GM19467 (cell line): Measurements from ENCODE around the gene FAM120A.
"Not testable (repeated sequence)": the region's sequence is repeated elsewhere in the genome, so short reads cannot be mapped to it uniquely, and the experiment has no call there.

Experiments
- ATAC-seq: cut with Tn5 transposase; IDR thresholded peaks from one replicate; pipeline ENCODE4 v1.9.1; 2021; ENCODE audit warnings: mild to moderate bottlenecking, moderate library complexity; ENCODE audit not compliant: unreplicated experiment

The FAM120A gene, protein sequence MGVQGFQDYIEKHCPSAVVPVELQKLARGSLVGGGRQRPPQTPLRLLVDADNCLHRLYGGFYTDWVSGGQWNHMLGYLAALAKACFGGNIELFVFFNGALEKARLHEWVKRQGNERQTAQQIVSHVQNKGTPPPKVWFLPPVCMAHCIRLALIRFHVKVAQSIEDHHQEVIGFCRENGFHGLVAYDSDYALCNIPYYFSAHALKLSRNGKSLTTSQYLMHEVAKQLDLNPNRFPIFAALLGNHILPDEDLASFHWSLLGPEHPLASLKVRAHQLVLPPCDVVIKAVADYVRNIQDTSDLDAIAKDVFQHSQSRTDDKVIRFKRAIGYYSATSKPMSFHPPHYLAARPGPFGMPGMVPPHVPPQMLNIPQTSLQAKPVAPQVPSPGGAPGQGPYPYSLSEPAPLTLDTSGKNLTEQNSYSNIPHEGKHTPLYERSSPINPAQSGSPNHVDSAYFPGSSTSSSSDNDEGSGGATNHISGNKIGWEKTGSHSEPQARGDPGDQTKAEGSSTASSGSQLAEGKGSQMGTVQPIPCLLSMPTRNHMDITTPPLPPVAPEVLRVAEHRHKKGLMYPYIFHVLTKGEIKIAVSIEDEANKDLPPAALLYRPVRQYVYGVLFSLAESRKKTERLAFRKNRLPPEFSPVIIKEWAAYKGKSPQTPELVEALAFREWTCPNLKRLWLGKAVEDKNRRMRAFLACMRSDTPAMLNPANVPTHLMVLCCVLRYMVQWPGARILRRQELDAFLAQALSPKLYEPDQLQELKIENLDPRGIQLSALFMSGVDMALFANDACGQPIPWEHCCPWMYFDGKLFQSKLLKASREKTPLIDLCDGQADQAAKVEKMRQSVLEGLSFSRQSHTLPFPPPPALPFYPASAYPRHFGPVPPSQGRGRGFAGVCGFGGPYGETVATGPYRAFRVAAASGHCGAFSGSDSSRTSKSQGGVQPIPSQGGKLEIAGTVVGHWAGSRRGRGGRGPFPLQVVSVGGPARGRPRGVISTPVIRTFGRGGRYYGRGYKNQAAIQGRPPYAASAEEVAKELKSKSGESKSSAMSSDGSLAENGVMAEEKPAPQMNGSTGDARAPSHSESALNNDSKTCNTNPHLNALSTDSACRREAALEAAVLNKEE

DNA sequence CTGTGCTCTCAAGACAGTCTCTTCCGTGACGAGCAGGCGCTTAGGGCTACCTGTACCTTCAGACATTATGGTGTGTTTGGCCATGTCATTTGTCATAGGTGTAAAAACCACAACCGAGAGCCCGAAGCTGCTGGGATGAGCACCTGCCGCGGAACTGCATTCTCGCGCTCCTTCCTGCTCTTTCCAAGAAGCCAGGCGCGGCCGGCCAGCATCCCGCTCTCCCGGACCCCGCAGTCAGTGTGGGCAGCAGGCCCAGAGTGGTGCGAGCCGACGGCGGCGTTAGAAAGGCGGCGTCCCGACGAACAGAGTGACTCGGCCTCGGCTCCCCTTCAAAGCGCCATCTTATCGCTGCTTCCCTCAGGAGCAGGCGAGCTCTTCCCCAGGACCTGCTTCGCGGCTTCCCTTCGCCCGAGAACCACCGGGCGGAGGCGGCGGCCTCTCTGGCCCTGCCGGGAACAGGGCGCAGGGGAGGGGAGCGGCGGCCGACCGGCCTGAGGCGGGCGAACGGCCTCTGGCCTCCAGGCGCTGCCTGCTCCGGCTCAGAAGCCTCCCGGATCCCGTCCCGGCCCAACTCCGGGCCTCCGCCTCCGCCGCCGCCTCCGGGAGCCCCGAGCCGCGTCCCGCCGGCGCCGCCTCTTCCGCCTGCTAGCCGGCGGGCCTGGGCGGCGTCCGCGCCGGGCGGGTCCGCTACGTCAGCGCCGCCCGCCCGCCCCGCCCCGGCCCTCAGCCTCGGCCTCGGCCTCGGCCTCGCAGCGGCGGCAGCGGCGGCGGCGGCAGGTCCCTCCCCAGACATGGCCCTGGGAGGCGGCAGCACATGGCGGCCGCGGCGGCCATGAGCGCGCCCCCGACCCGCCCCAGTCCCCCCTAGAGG, at the start of gene FAM120A:
TSS of gene FAM120A (plus strand) at position 741 of the 871 bp plus-strand sequence. CDS start 231 bp downstream, outside the sequence.
- ATAC-seq = peak; percentile 51

DNA sequence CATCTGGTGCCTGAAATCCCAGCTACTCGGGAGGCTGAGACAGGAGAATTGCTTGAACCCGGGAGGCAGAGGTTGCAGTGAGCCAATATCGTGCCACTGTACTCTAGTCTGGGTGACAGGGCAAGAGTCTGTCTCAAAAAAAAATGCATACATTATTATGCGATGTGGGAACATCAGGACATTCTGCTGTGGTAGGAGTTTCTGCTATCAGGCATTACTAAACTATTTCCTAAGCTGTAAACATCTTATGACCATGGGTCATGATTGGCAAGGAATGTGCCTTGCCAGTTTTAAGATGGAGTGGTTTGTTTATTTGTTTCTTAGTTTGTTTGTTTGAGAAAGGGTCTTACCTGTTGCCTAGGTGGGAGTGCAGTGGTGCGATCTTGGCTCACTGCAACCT, 45.1 kb upstream of the FAM120A start:
- no peak for ATAC-seq

DNA sequence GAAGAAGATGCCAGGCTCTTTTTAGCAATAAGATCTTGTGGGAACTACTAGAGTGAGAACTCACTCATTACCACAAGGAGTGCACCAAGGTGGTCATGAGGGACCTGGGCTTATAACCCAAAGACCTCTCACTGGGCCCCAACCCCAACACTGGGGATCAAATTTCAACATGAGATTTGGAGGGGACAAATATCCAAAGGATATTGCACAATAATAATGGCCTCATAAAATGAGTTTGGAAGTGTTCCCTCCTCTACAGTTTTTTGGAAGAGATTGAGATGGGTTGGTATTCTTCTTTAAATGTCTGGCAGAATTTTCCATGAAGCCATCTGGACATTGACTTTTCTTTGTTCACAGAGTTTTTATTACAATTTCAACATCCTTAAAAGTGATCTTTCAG, 38.0 kb upstream of the FAM120A start:
- ATAC-seq = no peak

DNA sequence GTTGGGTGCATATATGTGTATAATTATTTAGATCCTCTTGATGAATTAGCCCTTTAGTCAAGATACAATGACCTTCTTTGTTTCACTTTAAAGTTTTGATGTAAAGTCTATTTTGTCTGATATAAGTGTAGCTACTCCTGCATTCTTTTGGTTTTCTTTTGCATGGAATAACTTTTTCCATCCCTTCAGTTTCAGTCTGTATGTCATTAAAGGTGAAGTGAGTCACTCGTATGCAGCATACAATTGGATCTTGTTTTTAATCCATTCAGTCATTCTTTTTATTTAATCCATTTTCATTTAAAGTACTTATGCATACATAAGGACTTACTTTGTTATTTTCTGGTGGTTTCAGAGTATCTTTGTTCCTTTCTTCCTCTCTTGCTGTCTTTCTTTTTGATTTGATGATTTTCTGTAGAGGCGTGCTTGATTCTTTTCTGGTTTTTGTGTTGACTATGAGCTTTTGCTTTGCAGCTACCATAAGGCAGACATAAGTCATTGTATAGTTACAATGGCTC, 36.3 kb upstream of the FAM120A start:
- ATAC-seq = no peak

DNA sequence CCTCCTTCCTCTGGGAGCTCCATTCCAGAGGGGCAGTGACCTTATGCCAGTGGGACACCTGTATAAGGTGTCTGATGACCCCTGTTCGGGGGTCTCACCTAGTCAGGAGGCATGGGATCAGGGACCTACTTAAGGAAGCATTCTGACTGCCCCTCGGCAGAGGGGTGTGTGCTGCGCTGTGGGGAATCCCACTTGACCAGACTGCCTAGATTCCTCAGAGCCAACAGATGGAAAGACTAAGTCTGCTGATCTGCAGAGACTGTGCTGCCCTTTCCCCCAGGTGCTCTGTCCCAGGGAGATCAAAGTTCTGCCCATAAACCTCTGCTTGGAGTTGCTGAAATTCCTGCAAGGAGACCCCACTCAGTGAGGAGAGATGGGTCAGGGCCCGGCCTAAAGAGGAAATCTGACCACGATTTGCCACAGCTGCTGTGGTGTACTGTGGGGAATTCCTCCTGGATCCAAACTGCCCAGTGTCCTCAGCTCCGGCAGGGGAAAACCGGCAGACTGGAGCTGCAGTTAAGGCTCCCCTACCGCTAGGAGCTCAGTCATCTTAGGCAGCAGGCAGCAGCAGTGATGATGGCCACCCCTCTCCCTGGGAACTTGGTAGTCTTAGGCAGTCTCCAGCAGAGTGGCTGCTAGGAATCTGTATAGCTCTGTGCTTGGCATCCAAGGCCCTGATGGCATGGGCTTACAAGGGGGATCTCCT, 34.8 kb upstream of the FAM120A start:
- no peak for ATAC-seq

DNA sequence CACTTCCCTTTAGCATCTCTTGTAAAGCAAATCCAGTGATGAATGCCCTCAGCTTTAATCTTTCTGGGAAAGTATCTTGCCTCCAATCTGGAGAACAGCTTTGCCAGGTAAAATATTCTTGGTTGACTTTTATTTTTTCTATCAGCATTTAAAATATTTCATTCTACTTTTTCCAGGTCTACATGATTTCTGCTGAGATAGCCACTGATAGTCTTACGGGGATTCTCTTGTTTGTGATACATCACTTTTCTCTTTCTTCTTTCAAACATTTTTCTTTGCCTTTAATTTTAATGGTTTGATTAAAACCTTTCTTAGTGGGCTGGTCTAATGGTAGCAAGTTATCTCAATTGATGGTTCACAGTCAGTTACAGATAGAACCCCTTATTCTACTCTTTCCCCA, 33.9 kb upstream of the FAM120A start:
- ATAC-seq = no peak

DNA sequence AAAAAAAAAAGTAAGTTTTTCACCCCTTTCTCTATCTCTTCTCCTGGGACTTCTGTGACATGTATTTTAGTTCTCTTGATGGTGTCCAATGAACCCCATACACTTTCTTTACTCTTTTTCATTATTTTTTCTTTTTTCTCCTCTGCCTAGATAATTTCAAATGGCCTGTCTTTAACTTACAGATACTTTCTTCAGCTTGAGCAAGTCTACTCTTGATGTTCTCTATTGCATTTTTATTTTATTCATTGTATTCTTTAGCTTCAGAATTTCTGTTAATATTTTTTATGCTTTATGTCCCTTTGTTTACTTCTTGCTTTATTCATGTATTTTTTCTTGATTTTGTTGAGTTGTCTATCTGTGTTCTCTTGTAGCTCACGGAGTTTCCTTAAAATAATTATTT, 32.5 kb upstream of the FAM120A start:
- ATAC-seq = no peak

DNA sequence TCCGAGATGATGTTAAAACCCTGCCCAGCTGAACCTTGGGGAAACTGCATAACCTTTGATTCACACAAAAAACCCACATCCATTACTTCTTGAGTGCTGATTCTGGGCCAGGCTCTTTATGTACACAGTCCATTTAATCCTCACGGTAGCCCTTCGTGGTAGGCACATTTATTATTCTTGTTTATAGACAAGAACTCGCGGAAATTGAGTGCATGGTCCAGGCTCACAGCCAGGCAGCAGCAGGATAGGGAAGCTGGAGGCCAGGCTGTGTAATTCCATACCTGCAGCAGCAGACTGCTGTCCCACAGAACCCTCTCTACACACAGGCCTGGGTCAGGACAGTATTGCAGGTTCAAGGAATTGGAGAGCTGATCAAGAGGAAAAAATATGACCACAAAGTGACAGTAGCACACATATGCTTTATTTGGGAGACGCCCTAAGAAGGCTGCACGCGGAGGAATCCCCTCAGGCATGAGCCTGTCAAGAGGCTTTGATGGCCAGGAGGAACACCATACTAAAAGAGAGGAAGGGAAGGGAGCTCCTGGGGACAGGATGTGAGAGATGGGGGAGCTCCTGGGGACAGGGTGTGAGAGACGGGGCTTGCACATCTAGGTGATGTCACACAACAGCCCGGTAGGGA, 28.4 kb upstream of the FAM120A start:
- ATAC-seq = no peak

DNA sequence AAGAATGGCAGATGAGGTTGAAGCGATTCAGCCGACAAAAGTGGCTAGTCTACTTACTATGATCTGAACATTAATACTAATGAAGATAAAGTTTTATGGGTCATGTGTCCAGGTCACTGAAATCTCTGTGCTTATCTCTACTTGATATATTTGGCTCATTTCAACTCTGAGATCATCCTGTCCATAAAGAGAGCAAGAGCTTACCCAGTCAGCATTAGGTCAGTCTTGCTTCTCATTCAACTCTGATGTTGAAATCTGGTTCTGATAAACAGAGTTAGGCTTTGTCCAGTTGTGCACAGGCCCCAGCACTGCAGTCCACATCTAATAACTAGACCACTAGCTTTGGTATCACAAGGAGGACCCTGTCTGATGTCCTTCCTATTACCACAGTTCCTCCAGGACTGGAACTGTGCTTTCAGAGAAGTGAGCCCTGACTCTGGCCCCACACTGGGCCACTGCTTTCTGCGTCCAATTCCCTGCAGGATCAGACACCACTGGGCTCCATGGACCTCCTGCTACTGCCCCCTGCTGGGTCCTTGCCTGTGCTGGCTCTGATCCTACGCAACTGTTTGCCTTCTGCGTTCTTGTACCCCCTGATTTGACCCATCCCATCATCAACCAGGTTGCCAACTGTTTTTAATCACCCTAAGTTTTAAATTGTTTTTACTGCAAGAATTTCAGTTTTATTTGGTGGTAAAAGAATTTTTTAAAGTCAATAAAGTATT, 23.7 kb upstream of the FAM120A start:
- ATAC-seq = no peak

DNA sequence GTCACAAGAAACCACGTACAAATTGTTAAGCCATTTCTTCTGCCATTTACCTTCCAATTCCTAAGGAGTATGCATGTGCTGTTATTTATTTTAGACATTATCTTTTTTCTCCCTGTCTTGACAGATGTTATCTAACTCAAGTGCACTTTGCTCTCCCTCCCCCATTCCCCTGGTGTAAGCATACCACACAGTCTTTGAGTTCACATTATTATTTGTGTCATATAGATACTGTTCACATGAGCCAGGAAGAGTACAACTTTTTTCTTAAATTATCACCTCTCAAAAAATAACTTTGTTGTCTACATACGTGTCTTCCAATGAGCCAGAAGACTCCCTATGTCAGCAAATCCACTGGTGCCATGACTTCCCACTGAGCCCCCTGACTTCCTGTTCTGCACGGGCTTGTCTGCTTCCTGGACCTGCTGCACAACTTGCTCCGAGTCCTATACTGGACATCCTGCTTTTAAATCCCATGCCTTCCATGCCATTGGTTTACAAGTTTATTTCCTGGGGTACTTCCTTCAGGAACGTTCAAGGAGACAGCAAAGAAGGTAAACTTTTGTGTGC, 19.9 kb upstream of the FAM120A start:
- no peak for ATAC-seq

DNA sequence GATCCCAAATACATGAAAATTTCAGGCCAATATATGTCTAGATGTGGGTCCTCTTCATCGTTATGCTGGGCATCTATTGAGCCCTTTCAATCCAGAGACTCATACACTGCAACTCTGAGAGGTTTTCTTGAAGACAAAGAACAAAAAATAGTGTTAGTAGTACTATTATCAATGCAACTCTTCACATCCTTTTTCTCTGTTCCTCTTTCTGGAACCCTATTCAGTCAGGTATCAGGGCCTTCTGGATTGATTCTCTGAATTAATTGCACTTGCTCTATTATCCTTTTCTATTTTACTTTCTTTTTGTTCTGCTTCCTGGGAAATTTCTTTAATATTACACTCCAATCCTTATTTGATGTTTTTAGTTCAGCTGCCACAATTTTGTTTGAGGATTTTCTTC, 18.5 kb upstream of the FAM120A start:
- ATAC-seq = no peak

DNA sequence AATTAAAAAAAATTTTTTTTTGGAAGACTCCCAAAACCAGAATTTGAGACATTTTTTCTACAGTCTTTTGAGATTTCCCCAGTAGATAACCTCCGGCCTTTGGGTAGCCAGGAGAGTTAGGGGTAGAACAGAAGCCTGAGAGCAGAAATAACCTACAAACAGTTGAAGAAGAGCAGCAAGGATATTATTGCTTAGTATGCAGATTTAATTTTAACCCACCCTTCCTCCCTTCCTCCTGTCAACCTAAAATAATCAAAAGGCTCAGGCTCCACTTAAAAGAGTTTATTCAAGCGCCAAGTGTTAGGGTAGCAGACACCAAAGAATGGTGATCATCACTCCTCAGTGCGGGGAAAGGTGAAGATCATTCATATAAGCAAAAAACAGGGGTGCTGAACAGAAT, 17.4 kb upstream of the FAM120A start:
- no peak for ATAC-seq

DNA sequence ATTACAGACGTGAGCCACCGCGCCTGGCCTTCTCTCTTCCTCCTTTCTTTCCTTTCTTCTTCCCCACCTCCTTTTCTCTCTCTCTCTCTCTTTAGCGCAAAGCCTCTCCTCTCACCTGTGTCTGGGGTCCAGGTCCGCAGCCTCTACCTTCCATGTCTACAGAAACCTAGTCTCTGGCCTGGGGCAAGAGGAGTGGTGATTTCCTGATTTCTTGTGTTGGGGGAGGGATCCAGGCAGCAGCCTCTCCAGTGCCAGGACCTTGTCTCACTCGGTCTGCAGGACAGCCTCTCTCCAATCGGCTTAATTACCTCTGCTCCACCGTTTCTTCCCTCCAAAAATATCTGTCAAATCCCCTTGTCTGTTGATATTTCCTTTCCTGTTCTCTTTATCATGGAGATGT, 16.1 kb upstream of the FAM120A start:
- ATAC-seq = no peak

DNA sequence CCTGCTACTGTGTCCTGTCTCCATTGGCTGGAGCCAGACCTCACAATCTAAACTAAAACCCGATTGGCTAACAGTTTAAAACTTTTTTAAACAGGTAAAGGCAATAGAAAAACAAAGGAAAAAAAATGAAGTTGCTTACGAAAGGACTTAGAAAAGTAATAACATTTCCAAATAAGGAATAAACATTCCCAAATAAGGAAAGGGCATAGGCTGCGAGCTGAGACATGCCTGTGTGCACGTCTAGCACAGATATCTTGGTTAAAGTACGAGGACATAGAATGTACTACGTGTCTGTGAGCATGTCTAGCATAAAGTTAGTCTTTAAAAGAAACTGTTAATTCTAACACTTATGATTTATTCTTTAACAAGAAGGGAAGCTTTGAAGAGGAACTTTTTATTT, 15.3 kb upstream of the FAM120A start:
- no peak for ATAC-seq

DNA sequence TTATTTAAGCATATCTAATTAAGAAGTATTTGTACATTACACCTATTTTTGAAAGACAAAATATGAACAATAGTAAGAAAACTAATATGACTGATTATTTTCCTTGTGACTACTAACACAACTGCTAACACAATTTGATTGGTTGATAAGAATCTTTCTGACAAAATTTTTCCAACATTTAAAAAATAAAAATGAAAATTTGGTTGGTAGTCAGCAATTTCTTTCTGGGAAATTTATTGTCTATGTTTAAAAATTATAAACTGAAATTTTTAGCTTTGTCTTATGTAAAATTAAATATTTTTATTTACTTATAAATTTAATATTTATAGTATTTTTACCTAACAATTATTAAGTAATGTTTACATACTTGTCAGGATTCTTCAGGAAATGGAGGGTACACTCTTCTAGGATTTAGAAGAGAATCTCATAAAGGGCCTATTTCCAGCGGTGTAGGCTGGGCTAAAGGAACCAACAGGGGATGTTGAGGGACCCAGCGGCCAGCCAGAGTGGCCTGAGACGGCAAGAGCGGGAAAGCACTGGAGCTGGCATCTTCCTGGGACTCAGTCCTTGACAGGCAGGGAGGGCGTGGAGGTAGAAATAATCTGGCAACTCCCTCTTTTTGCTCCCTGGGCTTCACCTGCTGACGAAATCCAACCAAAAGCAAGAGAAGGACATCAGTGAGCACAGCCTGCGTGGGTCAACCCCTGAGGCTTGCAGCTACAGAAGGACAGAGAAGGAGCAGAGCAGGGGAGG, 14.7 kb upstream of the FAM120A start:
- no peak for ATAC-seq

DNA sequence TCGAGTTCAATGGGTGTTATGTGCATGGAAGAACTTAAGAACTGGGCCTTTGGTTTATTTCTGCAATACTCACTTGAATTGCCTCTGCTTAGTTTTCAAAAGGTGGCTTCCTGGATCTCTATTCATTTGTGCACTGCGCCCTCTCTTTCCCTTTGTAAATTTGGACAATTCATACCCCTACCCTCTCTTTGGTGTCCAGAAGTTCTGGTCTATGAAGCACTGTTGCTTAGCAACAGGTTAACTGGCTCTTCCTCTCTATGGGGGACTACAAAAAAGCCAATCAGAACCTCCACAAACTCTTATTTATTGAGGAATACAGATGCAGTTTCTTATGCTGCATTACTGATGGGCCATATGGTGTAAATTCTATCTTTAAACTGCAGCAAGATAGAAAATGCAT, 13.5 kb upstream of the FAM120A start:
- ATAC-seq = no peak

DNA sequence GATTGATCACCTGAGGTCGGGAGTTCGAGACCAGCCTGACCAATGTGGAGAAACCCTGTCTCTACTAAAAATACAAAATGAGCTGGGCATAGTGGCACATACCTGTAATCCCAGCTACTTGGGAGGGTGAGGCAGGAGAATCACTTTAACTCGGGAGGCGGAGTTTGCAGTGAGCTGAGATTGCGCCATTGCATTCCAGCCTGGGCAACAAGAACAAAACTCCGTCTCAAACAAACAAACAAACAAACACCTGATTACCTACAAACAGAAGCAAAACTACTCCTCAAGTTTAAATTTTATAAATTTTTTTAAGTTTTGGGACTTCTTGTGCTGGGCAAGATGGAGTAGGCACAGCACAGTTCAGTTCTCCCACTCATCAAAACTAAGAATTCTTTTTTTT, 12.2 kb upstream of the FAM120A start:
- ATAC-seq = not testable (repeated sequence)
